Fibroblast of villous mesenchyme (primary cell): ENCODE data around the gene TRIM33. TPM values are rescaled to one million over a fixed set of nuclear protein-coding genes. Genes with fewer than 3 reads are reported as not detected.
"Not testable (repeated sequence)": the region's sequence is repeated elsewhere in the genome, so short reads cannot be mapped to it uniquely, and the experiment has no call there.

ENCODE experiments used
- DNase-seq: peaks from one replicate; pipeline ENCODE4 v3.0.0-alpha.2; 2010; ENCODE audit warnings: low read depth
- H3K4me3 ChIP-seq: 2 replicates; pipeline ENCODE4 v1.5.1; 2011; ENCODE audit warnings: low read depth, mild to moderate bottlenecking, low read length
- total RNA-seq: library from RNA; depleted of rRNA; stranded (reverse); fragments of >200 nt; gene quantifications from 2 replicates; pipeline ENCODE4 v1.2.3, GENCODE V29; 2012
- TF ChIP-seq, protein P1 (sequence below): IDR thresholded peaks from 2 replicates; pipeline ENCODE4 v1.5.1; 2012; ENCODE audit warnings: low read depth, mild to moderate bottlenecking, low read length; ENCODE audit not compliant: insufficient read depth

TRIM33 gene
- total RNA-seq, 1 donor = 36.3 TPM

DNA sequence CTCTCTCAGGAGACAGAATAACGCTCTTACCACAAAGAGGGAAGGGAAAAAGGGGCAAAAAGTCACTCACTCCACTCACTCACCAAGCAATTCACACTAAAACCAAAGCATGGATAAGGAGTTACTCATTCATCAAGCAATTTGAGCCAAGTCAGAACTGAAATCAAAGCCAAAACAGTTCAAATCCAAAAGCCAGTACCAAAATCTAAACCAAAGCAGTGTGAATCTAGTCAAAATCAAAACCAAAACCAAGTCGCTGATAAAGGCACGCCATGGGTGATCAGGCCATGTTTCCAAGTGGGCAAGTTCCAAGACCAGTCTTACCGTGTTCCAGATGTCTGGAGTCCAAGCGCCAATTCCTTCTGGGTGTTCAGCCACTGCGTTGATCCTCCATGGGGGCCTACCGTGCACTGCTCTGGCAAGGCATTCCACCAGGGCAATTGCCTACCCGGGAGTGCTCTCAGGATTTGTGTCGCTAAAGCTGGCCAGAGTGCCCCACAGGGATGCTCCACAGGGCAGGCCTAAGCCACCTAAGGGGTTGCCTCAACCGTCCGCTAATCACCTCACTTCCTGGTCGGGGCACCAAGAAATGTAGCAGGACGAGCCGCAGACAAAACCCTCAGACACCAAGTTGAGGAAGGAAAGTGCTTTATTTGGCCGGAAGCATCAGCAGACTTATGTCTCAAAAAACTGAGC, 142.3 kb downstream of the TRIM33 start:
- TF ChIP-seq, protein P1, sequence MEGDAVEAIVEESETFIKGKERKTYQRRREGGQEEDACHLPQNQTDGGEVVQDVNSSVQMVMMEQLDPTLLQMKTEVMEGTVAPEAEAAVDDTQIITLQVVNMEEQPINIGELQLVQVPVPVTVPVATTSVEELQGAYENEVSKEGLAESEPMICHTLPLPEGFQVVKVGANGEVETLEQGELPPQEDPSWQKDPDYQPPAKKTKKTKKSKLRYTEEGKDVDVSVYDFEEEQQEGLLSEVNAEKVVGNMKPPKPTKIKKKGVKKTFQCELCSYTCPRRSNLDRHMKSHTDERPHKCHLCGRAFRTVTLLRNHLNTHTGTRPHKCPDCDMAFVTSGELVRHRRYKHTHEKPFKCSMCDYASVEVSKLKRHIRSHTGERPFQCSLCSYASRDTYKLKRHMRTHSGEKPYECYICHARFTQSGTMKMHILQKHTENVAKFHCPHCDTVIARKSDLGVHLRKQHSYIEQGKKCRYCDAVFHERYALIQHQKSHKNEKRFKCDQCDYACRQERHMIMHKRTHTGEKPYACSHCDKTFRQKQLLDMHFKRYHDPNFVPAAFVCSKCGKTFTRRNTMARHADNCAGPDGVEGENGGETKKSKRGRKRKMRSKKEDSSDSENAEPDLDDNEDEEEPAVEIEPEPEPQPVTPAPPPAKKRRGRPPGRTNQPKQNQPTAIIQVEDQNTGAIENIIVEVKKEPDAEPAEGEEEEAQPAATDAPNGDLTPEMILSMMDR = no peak
- no peak overlapping the region for H3K4me3 ChIP-seq
- DNase-seq = no peak

GRCh38 chr1:114367810-114368209, 143.2 kb downstream of the TRIM33 start:
- TF ChIP-seq, protein P1 = no peak
- no peak for DNase-seq
- no peak overlapping the region for H3K4me3 ChIP-seq

DNA sequence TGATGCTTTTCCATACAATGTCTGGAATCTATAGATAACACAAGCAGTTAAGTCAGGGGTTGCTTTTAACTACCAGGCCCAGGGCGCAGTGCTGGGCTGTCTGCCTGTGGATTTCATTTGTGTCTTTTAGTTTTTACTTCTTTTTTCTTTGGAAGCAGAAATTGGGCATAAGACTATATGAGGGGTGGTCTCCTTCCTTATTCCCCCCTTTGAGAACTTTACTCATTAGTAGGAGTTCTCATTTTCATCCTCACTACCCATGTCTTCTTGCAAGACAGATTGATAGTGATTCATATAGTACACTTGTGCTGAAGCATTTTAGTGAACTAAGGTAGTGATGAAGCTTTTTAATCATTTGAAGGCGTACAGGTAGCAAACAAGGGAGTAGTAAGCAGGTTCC, 147.8 kb downstream of the TRIM33 start:
- not testable (repeated sequence) for H3K4me3 ChIP-seq, DNase-seq

GRCh38 chr1:114359791-114360190, 151.2 kb downstream of the TRIM33 start:
- TF ChIP-seq, protein P1 = no peak
- H3K4me3 ChIP-seq = no peak overlapping the region
- no peak for DNase-seq

DNA sequence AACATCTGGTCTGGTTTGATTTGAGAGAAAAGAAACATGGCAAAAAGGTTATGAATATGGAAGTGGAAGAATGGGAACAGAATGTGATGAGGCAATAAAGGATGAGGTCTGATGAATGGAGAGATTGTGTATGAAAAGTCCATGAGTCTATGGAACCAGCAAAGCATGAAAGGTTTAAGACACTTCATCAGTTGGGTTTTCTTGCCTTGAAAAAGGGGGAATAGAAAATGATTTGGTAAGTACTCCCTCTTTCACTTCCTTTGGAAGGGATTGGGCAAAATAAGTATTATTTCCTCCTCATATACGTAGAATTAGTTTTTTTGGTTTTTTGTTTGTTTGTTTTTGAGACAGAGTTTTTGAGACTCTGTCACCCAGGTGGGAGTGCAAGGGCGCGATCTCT, 155.8 kb downstream of the TRIM33 start:
- TF ChIP-seq, protein P1 = no peak
- H3K4me3 ChIP-seq = no peak overlapping the region
- DNase-seq = no peak

DNA sequence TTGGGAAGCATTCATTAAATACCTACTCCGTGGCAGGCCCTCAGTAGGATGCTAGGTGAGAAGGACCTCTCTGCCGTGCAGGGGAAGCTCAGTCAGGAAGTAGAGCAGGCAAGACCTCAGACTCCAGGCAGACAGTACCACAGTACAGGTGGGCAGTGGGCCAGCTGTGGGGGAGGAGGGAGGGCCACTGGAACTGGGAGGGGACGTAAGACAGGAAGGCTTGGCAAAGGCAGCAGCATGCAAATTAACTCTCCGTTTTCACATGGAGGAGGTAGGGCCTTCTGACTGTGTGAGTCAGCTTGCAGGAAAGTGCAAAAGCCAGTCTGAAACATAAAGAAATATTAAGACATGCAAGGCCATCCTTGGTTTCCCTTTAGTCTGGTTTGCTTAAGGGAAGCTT, 157.7 kb downstream of the TRIM33 start:
- peak; percentile 29 for DNase-seq
- no peak overlapping the region for H3K4me3 ChIP-seq
- TF ChIP-seq, protein P1 = no peak

GRCh38 chr1:114352797-114353196, 158.2 kb downstream of the TRIM33 start:
- H3K4me3 ChIP-seq = no peak overlapping the region
- no peak for DNase-seq
- TF ChIP-seq, protein P1 = no peak
